ENCODE data around the gene LIN28A. TPM values are rescaled to one million over a fixed set of nuclear protein-coding genes. Genes with fewer than 3 reads are reported as not detected.

The LIN28A gene
- polyA plus RNA-seq, 10 donors = 0.03 to 0.18 (median 0.06) TPM; not detected in 5

DNA sequence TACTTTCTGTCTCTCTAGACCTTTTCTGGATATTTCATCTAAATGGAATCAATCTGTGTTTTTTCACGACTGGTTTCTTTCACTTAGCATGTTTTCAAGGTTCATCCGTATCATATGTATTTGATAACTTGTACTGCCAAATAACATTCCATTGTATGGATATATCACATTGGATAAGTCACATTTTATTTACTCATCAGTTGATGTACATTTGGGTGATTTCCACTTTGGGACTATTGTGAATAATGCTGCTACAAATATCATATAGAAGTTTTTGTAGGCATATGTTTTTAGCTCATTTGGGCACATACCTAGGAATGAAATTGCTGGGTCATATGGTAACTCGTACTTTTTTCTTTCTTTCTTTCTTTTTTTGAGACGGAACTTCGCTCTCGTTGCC, 68.4 kb downstream of the LIN28A start:
- DNase-seq = no peak

Other genes starting within 250 kb of the LIN28A start
- gene C1orf232, start 241.9 kb upstream of the LIN28A start, polyA plus RNA-seq (ENCODE audit: insufficient read length in 10 of 10) = not detected
- 10 to 100 TPM; 10.3 to 21.7 (median 16.6) TPM for gene ZNF593, start 240.9 kb upstream of the LIN28A start, polyA plus RNA-seq (ENCODE audit: insufficient read length in 10 of 10)
- gene ZNF593OS, start 239.0 kb upstream of the LIN28A start, polyA plus RNA-seq (ENCODE audit: insufficient read length in 10 of 10) = 1 to 10 TPM in 8 of 10 donors, under 1 TPM in 2; 0.60 to 2.1 (median 1.4) TPM
- gene CNKSR1, start 233.3 kb upstream of the LIN28A start, polyA plus RNA-seq (ENCODE audit: insufficient read length in 10 of 10) = 1 to 10 TPM in 9 of 10 donors, under 1 TPM in 1; 0.97 to 3.9 (median 2.1) TPM
- gene CATSPER4, start 220.2 kb upstream of the LIN28A start, polyA plus RNA-seq (ENCODE audit: insufficient read length in 10 of 10) = not detected
- gene CEP85, start 176.6 kb upstream of the LIN28A start, polyA plus RNA-seq (ENCODE audit: insufficient read length in 10 of 10) = 10 to 100 TPM; 17.4 to 28.2 (median 22.9) TPM
- 10 to 100 TPM; 46.1 to 79.3 (median 64.6) TPM for gene SH3BGRL3, start 130.7 kb upstream of the LIN28A start, polyA plus RNA-seq (ENCODE audit: insufficient read length in 10 of 10)
- 10 to 100 TPM in 2 of 10 donors, 1 to 10 TPM in 8; 5.2 to 13.8 (median 8.0) TPM for gene UBXN11, start 104.2 kb upstream of the LIN28A start, polyA plus RNA-seq (ENCODE audit: insufficient read length in 10 of 10)
- gene CD52, start 92.9 kb upstream of the LIN28A start, polyA plus RNA-seq (ENCODE audit: insufficient read length in 10 of 10) = 10 to 100 TPM in 2 of 10 donors, 1 to 10 TPM in 6, under 1 TPM in 2; 0.66 to 43.2 (median 2.4) TPM
- 1 to 10 TPM in 2 of 10 donors, under 1 TPM in 2, not detected in 6; 0.05 to 2.8 (median 1.2) TPM for gene CRYBG2, start 56.7 kb upstream of the LIN28A start, polyA plus RNA-seq (ENCODE audit: insufficient read length in 10 of 10)
- not detected for gene ZNF683, start 38.1 kb upstream of the LIN28A start, polyA plus RNA-seq (ENCODE audit: insufficient read length in 10 of 10)
- 10 to 100 TPM; 18.0 to 25.1 (median 20.2) TPM for gene DHDDS, start 21.5 kb downstream of the LIN28A start, polyA plus RNA-seq (ENCODE audit: insufficient read length in 10 of 10)
- 100 to 1,000 TPM; 552 to 838 (median 657) TPM for gene HMGN2, start 61.6 kb downstream of the LIN28A start, polyA plus RNA-seq (ENCODE audit: insufficient read length in 10 of 10)
- 1 to 10 TPM; 4.7 to 8.3 (median 7.1) TPM for gene RPS6KA1, start 118.9 kb downstream of the LIN28A start, polyA plus RNA-seq (ENCODE audit: insufficient read length in 10 of 10)

Data from muscle of back (tissue), 11 donors.